Ishikawa (cell line): ENCODE measurements around the gene WNK3.

Source experiments
- CREB1 ChIP-seq: IDR thresholded peaks from 2 replicates; pipeline ENCODE4 v1.6.1; 2012; ENCODE audit warnings: low read depth
- EGR1 ChIP-seq: IDR thresholded peaks from 2 replicates; pipeline ENCODE4 v1.6.1; 2012
- EP300 ChIP-seq: IDR thresholded peaks from 2 replicates; pipeline ENCODE4 v1.6.1; 2012; ENCODE audit warnings: borderline replicate concordance
- MAX ChIP-seq: IDR thresholded peaks from 2 replicates; pipeline ENCODE4 v1.6.1; 2012
- NFIC ChIP-seq: IDR thresholded peaks from 2 replicates; pipeline ENCODE4 v1.6.1; 2012
- RAD21 ChIP-seq: IDR thresholded peaks from 2 replicates; pipeline ENCODE4 v1.6.1; 2012; ENCODE audit warnings: low read depth
- REST ChIP-seq: IDR thresholded peaks from 2 replicates; pipeline ENCODE4 v1.6.1; 2012; ENCODE audit warnings: low read depth, mild to moderate bottlenecking
- TAF1 ChIP-seq: IDR thresholded peaks from 2 replicates; pipeline ENCODE4 v1.6.1; 2012; ENCODE audit warnings: low read depth, mild to moderate bottlenecking
- TCF12 ChIP-seq: IDR thresholded peaks from 2 replicates; pipeline ENCODE4 v1.6.1; 2012; ENCODE audit warnings: low read depth

DNA sequence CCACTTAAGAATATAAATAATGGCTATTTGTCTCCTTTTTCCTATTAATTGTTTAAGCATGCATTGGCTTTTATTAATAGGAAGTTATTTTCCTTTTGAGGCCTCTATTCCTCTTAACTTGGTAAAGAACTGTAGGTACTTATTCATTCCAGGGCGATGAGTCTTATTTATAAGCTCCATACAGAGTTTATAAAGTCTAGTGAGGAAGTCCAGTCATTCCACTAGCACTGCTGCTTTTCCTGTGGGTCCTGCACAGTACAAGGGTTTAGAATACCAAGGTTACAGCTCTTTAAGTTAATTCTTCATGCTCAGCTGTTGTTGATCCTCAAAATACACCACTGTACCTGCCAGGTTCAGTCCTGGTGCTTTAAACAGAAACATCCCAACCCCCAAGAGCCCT, 28.5 kb upstream of the WNK3 start:
- TF ChIP-seq MAX = no peak
- TF ChIP-seq RAD21 = no peak
- TF ChIP-seq TAF1 = no peak
- no peak for TF ChIP-seq EGR1
- TF ChIP-seq NFIC = no peak
- TF ChIP-seq REST = no peak
- no peak for TF ChIP-seq EP300
- no peak for TF ChIP-seq CREB1
- TF ChIP-seq TCF12 = no peak
